HG02840 (cell line): ENCODE results near the gene C4orf51.
A peak's percentile ranks its signal among the peaks of the same experiment; 100 is the strongest.

Source experiments
- ATAC-seq: cut with Tn5 transposase; IDR thresholded peaks from one replicate; pipeline ENCODE4 v1.9.1; 2021; ENCODE audit warnings: mild to moderate bottlenecking, moderate library complexity, moderate number of reproducible peaks; ENCODE audit not compliant: unreplicated experiment, low FRiP score

The C4orf51 gene

DNA sequence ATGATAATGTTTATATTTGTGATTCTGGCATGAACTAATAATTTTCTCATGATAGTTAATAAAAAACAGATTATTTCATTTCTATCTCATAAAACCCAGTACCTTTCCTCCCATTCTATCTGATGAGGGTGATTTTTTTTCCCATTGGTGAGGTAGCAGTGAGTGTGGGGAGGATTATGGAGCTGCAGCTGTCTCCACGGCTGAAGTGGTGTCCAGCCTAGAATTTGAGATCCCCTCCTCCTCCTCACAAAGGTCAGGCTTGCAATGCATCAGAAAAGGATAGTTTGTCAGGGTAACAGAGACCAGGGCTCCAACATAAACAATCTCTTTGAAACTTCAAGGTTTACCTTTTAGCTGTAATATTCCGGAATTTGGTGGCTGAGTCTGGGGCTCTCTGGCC lies 60.9 kb downstream of the C4orf51 start:
- no peak for ATAC-seq

DNA sequence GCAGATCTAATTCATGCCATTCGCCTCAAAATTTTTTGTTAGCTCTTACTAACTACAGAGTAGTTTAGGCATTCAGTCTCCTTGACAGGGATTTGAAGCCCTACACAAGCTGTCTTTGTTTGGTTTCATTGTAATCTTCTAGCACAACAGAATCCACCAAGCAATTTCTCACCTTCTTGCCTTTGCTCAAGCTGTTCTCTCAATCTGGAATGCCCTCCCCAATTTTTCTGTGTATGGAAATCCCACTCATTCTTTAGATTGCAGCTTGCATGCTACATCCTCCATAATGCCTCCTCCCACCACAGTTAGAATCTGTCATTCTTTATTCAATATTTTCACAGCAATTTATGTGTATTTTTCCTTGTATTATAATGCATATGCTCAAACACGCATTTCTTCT lies 63.7 kb downstream of the C4orf51 start:
- ATAC-seq: no peak

DNA sequence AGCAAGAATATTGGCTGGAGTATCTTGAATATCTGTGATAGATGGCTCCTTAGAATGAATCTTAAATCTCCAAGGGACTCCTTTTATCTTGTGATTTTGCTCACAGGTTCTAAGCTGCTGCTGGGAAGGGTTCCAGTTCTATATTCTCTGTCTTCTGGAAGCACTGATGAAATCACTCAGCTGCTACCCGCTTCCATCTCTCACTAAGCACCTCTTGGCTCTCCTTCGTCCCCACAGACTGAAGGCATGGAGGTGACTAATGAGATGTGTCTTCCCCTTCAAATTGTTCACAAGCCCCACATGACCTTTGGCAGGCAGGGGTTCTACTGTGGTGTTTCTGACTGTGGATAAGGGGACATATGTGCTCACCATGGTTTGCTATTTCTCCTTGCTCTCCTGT lies 75.9 kb downstream of the C4orf51 start:
- no peak for ATAC-seq

DNA sequence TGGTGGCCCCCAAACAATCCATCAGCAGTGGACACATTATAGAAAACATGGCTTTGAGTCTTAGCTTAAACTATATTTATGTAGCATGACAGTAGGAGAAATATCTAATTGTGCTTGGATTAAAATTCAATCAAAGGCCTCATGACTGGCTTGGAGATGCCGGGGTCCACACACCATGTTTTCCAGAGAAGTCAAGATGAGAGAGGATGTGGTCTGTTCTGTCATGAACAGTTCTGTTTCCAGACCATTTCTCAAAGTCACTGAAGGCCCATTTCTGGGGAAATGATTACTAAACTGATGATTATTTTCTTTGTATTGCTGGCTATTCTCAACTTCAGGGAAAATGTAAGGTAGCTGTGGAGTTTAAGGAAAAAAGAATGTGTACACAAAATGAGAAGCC lies 76.3 kb downstream of the C4orf51 start:
- ATAC-seq: no peak

DNA sequence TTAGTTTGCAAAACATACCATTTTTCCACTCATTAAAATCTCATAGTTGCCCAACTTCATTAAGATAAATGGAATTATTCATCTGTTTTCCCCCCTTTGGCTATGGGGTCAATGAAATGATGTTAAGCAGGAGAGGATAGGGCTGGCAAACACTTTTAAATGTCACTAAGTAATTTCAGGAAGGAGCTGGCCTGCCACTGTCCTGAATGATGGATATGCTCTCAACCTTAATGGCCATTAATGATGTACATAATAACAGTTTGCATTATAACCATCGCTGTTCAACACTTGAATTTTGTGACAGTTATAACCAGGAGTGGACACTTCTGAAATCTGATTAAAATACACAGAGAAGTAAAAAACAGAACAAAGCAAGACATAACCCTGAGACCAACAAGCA lies 77.2 kb downstream of the C4orf51 start:
- no peak for ATAC-seq

DNA sequence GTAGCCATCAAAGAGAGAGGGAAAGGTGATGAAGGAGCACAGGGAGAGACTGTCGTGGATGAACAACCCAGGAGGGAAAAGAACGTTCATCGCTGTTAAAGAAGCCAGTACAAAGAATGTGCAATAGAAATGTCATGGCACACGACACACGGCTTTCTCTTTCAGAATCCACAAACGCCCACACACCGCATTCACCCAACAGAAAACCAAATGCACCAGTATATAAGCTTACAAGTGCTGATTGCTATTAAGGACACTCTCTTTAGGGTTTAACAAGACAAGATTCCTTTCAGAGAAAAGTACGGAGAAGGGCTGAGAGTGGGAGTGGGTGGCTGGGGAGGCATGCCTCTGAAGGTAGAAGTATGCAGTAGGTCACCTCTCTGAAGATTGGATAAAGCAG lies 80.2 kb downstream of the C4orf51 start:
- ATAC-seq: no peak

DNA sequence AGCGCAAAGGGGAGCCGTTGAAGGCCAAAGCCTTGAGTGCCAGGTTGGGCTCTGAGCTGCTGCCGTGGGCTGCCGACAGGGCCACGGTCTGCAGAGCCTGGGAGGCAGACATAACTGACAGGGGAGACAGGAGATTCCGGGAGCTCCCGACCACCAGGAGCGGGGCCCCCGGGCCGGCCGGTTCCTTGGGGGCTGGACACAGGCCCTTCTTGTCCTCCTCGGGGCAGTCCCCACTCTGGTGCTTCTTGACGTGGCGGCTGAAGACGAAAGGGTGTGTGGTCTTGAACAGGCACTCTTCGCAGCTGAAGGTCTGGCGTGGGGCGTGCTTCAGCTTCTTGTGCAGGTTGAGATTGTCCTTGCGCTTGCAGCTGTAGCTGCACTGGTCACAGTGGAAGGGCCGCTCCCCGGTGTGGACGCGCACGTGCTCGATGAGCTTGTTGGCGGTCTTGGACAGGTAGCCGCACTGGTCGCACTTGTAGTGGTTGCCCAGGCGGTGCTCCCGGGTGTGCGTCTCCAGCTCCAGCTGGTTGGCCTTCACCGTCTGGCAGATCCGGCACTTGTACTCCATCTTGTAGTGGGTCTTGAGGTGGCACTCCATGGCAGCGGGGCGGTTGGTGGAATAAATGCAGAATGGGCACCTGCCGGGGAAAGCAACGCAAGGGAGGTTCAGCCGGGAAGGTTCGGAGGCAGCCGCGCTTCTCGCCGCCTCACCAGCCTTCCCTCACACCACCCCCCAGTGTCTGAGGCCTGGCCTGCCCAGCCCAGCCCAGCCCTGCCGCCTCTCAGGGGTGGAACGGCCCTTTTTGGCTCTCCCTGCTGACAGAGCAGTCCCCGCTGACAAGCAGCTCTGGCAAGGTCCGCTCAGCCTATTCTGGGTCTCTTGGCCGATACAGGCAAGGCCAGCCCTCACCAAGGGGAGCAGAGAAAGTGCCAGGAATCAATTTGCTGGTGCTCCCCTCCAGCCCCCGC lies 81.3 kb downstream of the C4orf51 start:
- no peak for ATAC-seq

DNA sequence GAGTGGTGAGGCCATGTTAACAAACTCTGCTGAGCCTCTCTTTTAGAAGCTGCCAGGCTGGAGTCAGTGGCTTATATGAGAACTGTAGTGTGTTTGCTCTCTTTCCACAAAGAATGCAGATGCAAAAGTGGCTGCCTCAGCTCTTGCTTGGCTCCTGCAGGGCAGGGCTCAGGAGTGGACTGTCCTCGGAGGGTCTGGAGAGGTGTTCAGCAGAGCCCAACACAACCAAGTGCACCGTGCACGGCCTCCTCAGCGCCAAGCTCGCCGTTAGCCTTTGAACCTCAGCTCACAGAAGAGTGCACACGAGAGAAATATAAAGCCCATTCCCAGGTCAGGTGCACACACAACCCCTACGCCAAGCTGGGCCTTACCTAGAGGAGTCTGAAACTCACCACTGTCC lies 82.8 kb downstream of the C4orf51 start:
- ATAC-seq: no peak

DNA sequence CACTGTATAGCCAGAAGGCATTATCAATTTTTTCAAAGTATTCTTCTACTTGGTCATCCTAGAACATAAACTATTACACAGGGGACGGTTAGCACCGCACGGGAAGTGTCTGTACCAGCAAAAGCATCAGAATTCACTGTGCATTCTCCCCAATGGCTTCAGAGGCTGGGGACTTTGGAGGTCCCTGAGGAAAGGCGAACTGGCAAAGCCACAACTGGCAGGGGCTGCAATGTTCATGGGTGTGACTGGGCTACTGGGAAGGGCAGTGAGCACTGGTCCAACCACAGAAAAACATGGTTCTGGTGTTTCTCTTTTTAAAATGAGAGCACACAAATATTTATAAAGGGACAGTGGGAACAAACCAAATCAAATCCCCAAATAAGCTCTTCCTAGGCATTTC lies 83.5 kb downstream of the C4orf51 start:
- no peak for ATAC-seq

DNA sequence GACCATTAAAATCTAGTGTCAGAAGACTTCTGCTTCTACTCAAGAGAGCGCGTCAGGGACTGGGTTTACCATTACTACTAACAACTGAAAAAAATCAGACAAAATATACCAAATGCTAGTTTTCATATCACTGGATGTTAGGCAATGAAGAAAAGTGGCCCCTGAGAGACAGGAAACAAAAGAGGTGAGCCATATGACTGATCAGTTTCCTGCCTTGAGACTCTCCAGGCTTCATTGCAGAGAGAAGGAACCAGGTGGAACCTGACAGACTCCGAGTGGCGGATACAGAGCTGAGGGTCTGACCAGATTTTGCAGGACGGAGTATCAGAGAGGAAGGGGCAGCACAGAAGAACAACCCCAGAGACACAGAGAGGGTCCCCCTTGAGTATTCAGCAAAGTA lies 86.3 kb downstream of the C4orf51 start:
- ATAC-seq: no peak

DNA sequence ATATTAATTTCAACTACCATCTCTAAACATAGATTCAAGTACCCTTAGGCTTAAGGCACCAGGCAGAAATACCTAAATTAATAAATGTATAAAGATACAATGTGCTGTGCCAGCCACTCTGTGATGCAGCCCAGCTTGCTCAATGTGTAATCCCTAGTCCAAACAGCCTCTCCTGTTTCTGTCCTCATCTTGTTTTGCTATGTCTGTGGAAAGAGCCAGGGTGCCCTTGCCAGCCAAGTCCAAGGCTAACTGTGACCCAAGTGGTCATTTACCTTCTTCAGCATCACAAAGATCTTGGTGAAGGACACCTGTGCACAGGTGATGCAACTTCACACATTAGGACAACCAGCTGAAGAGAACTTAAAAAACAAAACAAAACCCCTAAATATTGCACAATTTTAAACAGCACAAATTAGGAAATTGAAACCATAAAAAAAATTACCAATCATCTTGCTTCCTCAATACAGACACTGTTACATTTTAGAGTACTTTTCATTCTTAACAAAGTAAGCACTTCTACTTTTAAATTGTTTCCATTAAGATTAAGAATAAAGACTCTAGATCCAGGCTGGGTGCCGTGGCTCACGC lies 89.6 kb downstream of the C4orf51 start:
- ATAC-seq: no peak

DNA sequence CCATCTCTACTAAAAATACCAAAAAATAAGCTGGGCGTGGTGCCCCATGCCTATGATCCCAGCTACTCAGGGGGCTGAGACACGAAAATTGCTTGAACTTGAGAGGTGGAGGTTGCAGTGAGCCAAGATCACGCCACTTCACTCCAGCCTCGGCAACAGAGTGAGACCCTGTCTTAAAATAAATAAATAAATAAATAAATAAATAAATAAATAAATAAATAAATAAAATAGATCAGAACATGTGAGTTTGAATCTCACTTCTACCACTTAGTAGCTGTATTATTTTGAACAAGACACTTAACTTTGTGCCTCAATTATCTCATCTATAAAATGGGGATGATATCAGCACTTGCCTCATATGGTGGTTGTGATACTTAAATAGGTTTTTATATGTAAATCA lies 90.2 kb downstream of the C4orf51 start:
- ATAC-seq: no peak

DNA sequence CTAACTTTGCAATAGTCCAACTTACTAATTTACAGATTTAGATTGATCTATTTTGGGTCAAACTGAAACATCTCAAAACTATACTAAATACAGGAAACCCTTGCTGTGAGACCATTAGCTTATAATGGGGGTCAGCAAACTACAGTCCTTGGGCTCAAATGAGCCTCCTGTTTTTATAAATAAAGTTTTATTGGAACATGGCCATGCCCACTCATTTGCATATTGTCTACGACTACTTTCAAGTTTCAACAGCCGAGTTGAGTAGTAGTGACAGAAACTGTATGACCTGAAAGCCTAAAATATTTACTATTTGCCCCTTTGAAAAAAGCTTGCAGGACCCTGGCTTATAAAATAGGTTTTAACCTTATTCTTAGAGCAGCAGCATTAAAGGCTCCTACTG lies 92.4 kb downstream of the C4orf51 start:
- ATAC-seq: no peak

DNA sequence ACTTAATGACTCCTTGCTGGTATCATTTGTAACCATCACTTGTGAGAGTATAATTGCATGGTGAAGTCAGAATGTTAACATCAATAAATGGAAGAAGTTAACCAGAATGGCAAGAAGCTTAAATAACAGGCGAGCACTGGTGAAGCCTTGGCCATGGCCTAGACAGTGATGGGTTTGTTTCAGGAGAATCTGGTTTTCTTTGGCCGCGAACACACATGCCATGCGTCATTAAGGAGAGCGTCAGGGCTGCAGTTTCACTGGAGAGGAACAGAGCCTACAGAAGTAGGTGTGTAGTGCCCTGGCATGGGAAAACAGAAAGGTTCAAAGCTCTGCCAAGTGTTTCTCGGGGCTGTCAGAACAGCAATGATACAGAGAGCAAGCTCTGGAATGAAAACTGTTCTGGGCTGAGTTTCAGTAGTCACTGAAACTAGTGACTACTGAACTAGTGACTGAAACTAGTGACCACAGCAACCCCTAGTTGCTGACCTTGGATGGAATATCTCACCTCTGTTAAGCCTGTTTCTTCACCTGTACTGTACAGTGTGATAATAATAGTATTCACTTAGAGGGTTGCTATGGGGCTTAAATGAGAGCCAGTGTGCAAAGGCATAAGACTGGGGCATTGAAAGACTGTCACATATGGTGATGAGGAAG lies 93.8 kb downstream of the C4orf51 start:
- ATAC-seq: peak; percentile 91

DNA sequence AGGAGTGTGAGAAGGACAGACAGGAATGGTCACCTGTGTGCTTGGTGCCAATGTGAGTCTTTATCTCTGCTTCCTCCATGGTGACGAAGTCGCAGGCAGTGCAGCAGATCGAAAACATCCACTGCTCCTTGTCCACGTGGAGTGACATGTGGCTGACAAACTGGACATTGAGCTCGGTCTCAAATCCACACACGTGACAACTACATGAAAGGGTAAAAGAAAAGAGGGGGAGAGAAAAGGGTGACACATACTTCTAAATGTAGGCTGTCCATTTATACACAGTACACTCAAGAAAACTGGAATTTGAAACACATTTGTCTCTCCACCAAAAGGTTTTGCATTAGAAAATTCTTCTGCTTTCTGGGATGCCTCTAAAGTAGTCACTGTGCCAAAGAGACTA lies 94.5 kb downstream of the C4orf51 start:
- ATAC-seq: no peak

DNA sequence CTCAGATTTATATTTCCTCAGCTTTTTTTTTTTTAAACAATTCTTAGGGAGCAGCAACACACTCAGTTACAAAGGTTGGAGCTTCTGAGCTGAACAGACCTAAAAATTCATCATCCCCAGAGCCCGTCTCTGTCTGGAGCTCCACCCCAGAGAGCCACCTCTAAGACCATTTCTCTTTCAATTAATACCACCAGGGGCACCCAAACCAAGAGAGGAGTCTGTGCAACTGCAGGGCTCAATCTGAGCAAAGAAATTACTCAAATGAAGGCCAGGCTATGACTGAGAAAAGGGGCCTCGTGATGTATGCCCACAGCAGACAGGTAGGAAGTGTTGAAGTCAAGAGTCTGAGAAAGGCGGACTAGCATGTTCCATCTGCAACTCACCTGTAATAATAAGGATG lies 95.5 kb downstream of the C4orf51 start:
- ATAC-seq: no peak

DNA sequence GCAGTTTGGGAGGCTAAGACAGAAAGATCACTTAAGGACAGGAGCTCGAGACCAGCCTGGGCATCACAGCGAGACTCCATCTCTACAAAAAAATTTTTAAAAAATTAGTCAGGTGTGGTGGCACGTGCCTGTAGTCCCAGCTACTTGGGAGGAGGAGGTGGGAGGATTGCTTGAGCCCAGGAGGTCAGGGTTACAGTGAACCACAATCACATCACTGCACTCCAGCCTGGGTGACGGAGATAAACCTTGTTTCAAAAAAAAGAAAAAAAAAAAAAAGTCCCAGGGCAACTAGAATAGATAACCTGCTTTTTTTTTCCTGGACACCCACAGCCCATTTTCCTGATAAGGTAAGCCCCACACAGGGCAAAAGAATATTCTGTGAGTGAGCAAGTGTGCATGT lies 96.3 kb downstream of the C4orf51 start:
- ATAC-seq: no peak

DNA sequence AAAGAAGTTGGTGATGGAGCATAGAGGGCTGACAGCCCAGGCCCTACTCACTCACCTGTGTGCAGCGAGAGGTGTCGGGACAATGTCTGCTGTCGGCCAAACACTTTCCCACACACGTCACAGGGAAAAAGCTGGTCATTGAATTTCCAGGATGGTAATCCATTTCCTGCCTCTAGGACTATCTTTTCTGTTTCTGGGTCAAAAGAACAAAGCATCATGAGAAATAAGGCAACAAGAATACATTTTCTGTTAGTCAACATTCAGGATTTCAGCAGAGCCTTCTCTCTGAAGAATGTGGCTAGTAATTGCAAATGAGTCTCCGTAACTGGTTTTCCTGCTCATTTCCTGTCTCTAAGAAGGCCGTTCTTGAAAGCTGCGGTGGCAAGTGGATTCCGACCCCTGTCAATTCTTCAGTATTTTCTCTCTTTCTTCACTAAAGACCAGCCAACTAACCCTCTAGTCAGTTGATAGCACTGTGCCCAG lies 99.4 kb downstream of the C4orf51 start:
- ATAC-seq: no peak

DNA sequence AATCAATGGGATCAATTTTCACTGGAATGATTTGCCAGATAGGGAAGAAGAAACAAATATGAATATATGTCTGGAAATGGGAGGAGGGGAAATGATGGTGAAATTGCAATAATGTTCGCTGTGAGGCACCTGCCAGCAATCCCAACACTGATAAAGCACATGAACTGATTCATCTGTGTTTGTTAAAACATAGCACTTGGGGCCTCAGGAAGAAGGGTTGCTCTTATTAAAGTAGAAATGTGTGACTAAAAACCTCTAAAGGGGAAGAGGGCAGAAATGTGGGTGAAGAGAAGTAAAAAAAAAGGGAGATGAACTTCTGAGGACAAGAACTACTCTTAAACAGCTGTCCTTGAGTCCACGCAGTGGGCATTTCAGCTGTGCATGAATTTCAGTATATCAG lies 101.4 kb downstream of the C4orf51 start:
- ATAC-seq: no peak
